ENCODE measurements around the gene ZSCAN21.
A peak's percentile ranks its signal among the peaks of the same experiment; 100 is the strongest.

Gene ZSCAN21

GRCh38 chr7:100015232-100016214 lies 34.1 kb upstream of the ZSCAN21 start, which contains the start of gene ZKSCAN1:
TSS of gene ZKSCAN1 (plus strand) at chr7:100015596. CDS start at chr7:100023507, 7,911 bp downstream.
- Histone ChIP-seq H3K27me3 (ENCODE audit: control insufficient read depth, insufficient read depth, low read length) (no peaks in the 10 kb centered on the region), H3K4me1 (ENCODE audit: control insufficient read depth, insufficient read depth, low read length) (peaks cover 4% of the 10 kb centered on the region), H3K9me3 (ENCODE audit: control insufficient read depth, insufficient read depth, low read length) (no peaks in the 10 kb centered on the region), H3K4me3 (ENCODE audit: low read depth, low read length) (peak within 1 kb of the TSS; percentile 92), H3K9ac (ENCODE audit: low read depth, low read length) (peak within 1 kb of the TSS; percentile 94), H3K36me3 (ENCODE audit: control insufficient read depth, insufficient read depth, low read length) (no peaks in the 10 kb centered on the region)

- Histone ChIP-seq H3K9me3 (ENCODE audit: control insufficient read depth, insufficient read depth, low read length) (no peaks in the 10 kb centered on the region), H3K36me3 (ENCODE audit: control insufficient read depth, insufficient read depth, low read length) (no peaks in the 10 kb centered on the region), H3K4me3 (ENCODE audit: low read depth, low read length) (peak overlapping the region; percentile 92), H3K27me3 (ENCODE audit: control insufficient read depth, insufficient read depth, low read length) (no peaks in the 10 kb centered on the region), H3K9ac (ENCODE audit: low read depth, low read length) (peak overlapping the region; percentile 94), H3K4me1 (ENCODE audit: control insufficient read depth, insufficient read depth, low read length) (peaks cover 4% of the 10 kb centered on the region)
These were observed 33.2 kb upstream of the ZSCAN21 start for GRCh38 chr7:100016215-100016901.

- Histone ChIP-seq H3K27me3 (ENCODE audit: control insufficient read depth, insufficient read depth, low read length) (no peaks in the 10 kb centered on the region), H3K9ac (ENCODE audit: low read depth, low read length) (no peak overlapping the region), H3K4me1 (ENCODE audit: control insufficient read depth, insufficient read depth, low read length) (peaks cover 4% of the 10 kb centered on the region), H3K36me3 (ENCODE audit: control insufficient read depth, insufficient read depth, low read length) (no peaks in the 10 kb centered on the region), H3K9me3 (ENCODE audit: control insufficient read depth, insufficient read depth, low read length) (no peaks in the 10 kb centered on the region), H3K4me3 (ENCODE audit: low read depth, low read length) (peak overlapping the region; percentile 16)
These were observed 32.3 kb upstream of the ZSCAN21 start for GRCh38 chr7:100017300-100017699.

GRCh38 chr7:100017875-100018274 lies 31.7 kb upstream of the ZSCAN21 start:
- no peak overlapping the region for H3K9ac ChIP-seq (ENCODE audit: low read depth, low read length)
- no peaks in the 10 kb centered on the region for H3K9me3 ChIP-seq (ENCODE audit: control insufficient read depth, insufficient read depth, low read length)
- no peak overlapping the region for H3K4me3 ChIP-seq (ENCODE audit: low read depth, low read length)

GRCh38 chr7:100019908-100020307 lies 29.7 kb upstream of the ZSCAN21 start:
- peaks cover 12% of the 10 kb centered on the region for H3K36me3 ChIP-seq (ENCODE audit: control insufficient read depth, insufficient read depth, low read length)
- H3K27me3 ChIP-seq (ENCODE audit: control insufficient read depth, insufficient read depth, low read length), result no peaks in the 10 kb centered on the region
- no peaks in the 10 kb centered on the region for H3K9me3 ChIP-seq (ENCODE audit: control insufficient read depth, insufficient read depth, low read length)
- peaks cover 4% of the 10 kb centered on the region for H3K4me1 ChIP-seq (ENCODE audit: control insufficient read depth, insufficient read depth, low read length)
- H3K4me3 ChIP-seq (ENCODE audit: low read depth, low read length), result no peak overlapping the region
- H3K9ac ChIP-seq (ENCODE audit: low read depth, low read length), result no peak overlapping the region

More at GRCh38 chr7:100017875-100018274, 31.7 kb upstream of the ZSCAN21 start:
- Histone ChIP-seq H3K4me1 (ENCODE audit: control insufficient read depth, insufficient read depth, low read length) (peaks cover 4% of the 10 kb centered on the region), H3K27me3 (ENCODE audit: control insufficient read depth, insufficient read depth, low read length) (no peaks in the 10 kb centered on the region), H3K36me3 (ENCODE audit: control insufficient read depth, insufficient read depth, low read length) (no peaks in the 10 kb centered on the region)

- Histone ChIP-seq H3K27me3 (ENCODE audit: control insufficient read depth, insufficient read depth, low read length) (no peaks in the 10 kb centered on the region), H3K9me3 (ENCODE audit: control insufficient read depth, insufficient read depth, low read length) (no peaks in the 10 kb centered on the region), H3K9ac (ENCODE audit: low read depth, low read length) (no peak overlapping the region), H3K36me3 (ENCODE audit: control insufficient read depth, insufficient read depth, low read length) (peaks cover 12% of the 10 kb centered on the region), H3K4me1 (ENCODE audit: control insufficient read depth, insufficient read depth, low read length) (peaks cover 4% of the 10 kb centered on the region), H3K4me3 (ENCODE audit: low read depth, low read length) (no peak overlapping the region)
These were observed 28.3 kb upstream of the ZSCAN21 start for GRCh38 chr7:100021297-100021696.

GRCh38 chr7:100022621-100023020 lies 27.0 kb upstream of the ZSCAN21 start:
- Histone ChIP-seq H3K4me3 (ENCODE audit: low read depth, low read length) (no peak overlapping the region), H3K4me1 (ENCODE audit: control insufficient read depth, insufficient read depth, low read length) (peaks cover 2% of the 10 kb centered on the region), H3K36me3 (ENCODE audit: control insufficient read depth, insufficient read depth, low read length) (peaks cover 12% of the 10 kb centered on the region), H3K27me3 (ENCODE audit: control insufficient read depth, insufficient read depth, low read length) (no peaks in the 10 kb centered on the region), H3K9me3 (ENCODE audit: control insufficient read depth, insufficient read depth, low read length) (no peaks in the 10 kb centered on the region), H3K9ac (ENCODE audit: low read depth, low read length) (no peak overlapping the region)

- H3K9me3 ChIP-seq (ENCODE audit: control insufficient read depth, insufficient read depth, low read length), result no peaks in the 10 kb centered on the region
- peaks cover 12% of the 10 kb centered on the region for H3K36me3 ChIP-seq (ENCODE audit: control insufficient read depth, insufficient read depth, low read length)
- H3K27me3 ChIP-seq (ENCODE audit: control insufficient read depth, insufficient read depth, low read length), result no peaks in the 10 kb centered on the region
- no peak overlapping the region for H3K4me3 ChIP-seq (ENCODE audit: low read depth, low read length)
- H3K4me1 ChIP-seq (ENCODE audit: control insufficient read depth, insufficient read depth, low read length), result no peaks in the 10 kb centered on the region
- no peak overlapping the region for H3K9ac ChIP-seq (ENCODE audit: low read depth, low read length)
These were observed 26.0 kb upstream of the ZSCAN21 start for GRCh38 chr7:100023526-100023925.

- H3K4me1 ChIP-seq (ENCODE audit: control insufficient read depth, insufficient read depth, low read length), result no peaks in the 10 kb centered on the region
- H3K9ac ChIP-seq (ENCODE audit: low read depth, low read length), result no peak overlapping the region
- H3K36me3 ChIP-seq (ENCODE audit: control insufficient read depth, insufficient read depth, low read length), result peaks cover 12% of the 10 kb centered on the region
- no peaks in the 10 kb centered on the region for H3K9me3 ChIP-seq (ENCODE audit: control insufficient read depth, insufficient read depth, low read length)
- H3K27me3 ChIP-seq (ENCODE audit: control insufficient read depth, insufficient read depth, low read length), result no peaks in the 10 kb centered on the region
- H3K4me3 ChIP-seq (ENCODE audit: low read depth, low read length), result no peak overlapping the region
These were observed 25.5 kb upstream of the ZSCAN21 start for GRCh38 chr7:100024020-100024619.

- H3K9me3 ChIP-seq (ENCODE audit: control insufficient read depth, insufficient read depth, low read length), result no peaks in the 10 kb centered on the region
- peaks cover 12% of the 10 kb centered on the region for H3K36me3 ChIP-seq (ENCODE audit: control insufficient read depth, insufficient read depth, low read length)
- no peaks in the 10 kb centered on the region for H3K4me1 ChIP-seq (ENCODE audit: control insufficient read depth, insufficient read depth, low read length)
- no peak overlapping the region for H3K4me3 ChIP-seq (ENCODE audit: low read depth, low read length)
- H3K9ac ChIP-seq (ENCODE audit: low read depth, low read length), result no peak overlapping the region
- no peaks in the 10 kb centered on the region for H3K27me3 ChIP-seq (ENCODE audit: control insufficient read depth, insufficient read depth, low read length)
These were observed 22.4 kb upstream of the ZSCAN21 start for GRCh38 chr7:100027197-100027596.

- Histone ChIP-seq H3K36me3 (ENCODE audit: control insufficient read depth, insufficient read depth, low read length) (peaks cover 9% of the 10 kb centered on the region), H3K9ac (ENCODE audit: low read depth, low read length) (no peak overlapping the region), H3K4me1 (ENCODE audit: control insufficient read depth, insufficient read depth, low read length) (no peaks in the 10 kb centered on the region), H3K4me3 (ENCODE audit: low read depth, low read length) (no peak overlapping the region), H3K9me3 (ENCODE audit: control insufficient read depth, insufficient read depth, low read length) (no peaks in the 10 kb centered on the region), H3K27me3 (ENCODE audit: control insufficient read depth, insufficient read depth, low read length) (no peaks in the 10 kb centered on the region)
These were observed 20.0 kb upstream of the ZSCAN21 start for GRCh38 chr7:100029596-100029995.

All from iPS-15b (cell line).